Globus pallidus (tissue), 1 donor: ENCODE data around the gene UNKL.
A peak's percentile ranks its signal among the peaks of the same experiment; 100 is the strongest.

Experiments used
- DNase-seq: peaks from one replicate; pipeline ENCODE4 v3.0.0-alpha.2; 2015; ENCODE audit warnings: low spot score

The UNKL gene

GRCh38 chr16:1375741-1376410, 38.6 kb downstream of the UNKL start:
- no peak for DNase-seq

DNA sequence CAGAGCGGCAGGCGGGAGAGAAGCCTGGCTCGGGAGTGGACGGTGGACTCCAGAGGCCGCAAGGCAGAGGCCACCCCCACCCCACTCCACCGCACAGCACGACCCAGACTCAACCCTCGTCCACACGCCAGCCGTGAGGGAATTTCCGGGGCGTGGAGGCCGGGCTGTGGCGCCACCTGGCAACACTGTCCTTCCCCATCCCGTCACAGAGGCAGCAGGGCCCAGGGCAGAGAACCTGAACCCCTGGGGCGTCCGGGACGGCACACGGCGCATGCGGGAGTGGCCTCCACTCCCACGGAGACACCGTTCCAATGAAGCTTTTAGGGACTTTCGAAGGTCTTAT, 39.2 kb downstream of the UNKL start:
- DNase-seq: no peak

DNA sequence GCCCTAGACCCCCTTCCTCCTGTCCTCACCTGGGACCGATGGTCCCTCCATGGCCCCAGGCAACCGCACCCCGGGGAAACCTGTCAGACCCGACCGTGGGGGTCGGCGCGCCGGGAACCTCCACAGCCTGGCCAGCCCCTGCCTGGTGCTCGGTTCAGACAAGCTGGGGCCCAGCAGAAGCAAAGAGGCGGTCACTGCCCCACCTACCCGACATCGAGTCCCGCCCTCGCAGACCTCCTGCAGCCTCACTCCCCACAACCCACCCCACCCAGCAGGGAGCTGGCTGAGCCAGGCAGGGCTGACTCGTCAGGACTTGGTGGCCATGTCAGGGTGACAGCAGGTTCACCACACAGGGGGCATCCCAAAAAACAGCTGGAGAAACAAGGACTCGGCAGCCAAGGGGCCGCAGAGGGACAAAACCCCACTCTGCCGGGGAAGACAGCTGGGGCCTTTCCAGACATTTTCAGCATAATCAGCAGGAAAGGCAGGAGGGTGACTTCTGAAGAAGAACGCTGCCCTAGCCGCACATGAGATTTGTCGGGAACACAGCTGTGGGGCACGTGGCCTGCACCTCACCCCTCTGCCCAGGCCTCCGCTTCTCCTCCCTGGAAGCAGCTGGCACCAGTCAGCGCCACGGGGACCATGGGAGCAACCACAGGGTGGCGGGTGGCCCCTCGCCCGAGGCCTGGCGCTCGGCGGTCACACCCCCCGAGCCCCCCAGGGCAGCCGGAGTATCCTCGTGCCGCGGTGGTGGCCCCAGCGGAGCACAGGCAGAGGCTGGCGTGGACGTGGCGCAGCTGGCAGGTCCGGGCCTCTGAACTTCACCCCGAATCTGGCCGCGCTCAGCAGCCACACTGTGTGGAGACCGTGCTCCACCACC, 39.8 kb downstream of the UNKL start:
- DNase-seq: no peak

- DNase-seq: no peak
These were observed 42.1 kb downstream of the UNKL start for GRCh38 chr16:1372292-1372950.

DNA sequence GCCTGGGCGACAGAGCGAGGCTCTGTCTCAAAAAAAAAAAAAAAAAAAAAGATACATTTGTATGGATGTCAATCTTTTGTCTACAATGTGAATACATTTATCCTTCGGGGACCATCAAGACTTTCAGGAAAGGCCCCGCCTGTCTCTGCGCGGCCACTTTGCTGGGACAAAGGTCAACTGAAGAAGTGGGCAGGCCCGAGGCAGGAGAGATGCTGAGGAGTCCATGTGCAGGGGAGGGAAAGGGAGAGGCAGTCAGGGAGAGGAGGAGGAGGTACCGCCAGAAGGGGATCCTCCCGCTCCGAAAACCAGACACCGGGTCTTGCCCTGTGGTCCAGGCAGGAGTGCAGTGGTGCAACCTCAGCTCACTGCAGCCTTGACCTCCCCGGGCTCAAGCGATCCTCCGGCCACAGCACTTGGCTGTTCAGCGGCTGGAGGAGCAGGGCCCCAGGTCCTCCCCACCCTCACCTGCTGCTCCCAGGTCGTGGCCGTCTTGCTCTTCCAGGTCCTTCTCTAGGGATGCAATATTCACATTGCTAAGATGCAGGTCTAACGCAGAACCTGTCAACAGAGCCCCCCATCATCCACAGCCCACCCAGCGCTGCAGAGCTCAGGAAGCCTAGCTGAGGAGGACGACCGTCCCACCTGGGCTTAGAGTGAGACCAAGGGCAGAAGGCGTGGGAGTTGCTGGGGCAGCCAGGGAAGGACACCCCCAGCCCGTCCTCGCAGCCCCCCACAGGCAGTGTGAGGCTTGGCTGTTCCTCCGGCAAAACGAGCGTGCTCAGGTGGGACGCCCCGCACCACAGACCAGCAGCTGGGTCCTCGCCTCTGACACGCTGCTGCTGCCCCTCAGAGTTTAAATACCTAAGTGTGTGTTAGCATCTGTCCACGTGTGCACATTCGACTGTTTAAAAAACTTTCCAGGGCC, 43.2 kb downstream of the UNKL start:
- DNase-seq: no peak

GRCh38 chr16:1367486-1368174, 46.9 kb downstream of the UNKL start:
- DNase-seq: no peak

- no peak for DNase-seq
These were observed 47.7 kb downstream of the UNKL start for GRCh38 chr16:1366712-1367299.

GRCh38 chr16:1366060-1366711, 48.3 kb downstream of the UNKL start:
- no peak for DNase-seq

DNA sequence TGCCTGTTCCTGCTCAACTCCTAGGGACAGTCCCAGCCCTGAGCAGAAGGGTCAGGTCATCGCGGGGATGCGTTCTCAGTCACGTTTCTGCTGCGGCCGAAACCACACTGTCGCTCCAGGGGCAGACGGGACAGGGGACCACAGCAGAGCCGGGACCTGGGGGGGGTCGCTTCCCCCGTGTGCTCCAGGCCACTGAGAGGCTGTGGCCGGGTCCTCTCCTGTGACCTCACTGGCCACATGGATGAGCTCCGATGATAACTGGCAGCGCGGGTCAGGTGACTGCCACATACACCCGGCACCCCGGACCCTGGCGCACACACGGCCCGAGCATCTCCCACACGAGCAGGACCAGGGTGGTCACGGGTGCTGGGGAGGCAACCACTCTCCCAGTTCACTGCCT, 50.0 kb downstream of the UNKL start:
- DNase-seq: no peak

DNA sequence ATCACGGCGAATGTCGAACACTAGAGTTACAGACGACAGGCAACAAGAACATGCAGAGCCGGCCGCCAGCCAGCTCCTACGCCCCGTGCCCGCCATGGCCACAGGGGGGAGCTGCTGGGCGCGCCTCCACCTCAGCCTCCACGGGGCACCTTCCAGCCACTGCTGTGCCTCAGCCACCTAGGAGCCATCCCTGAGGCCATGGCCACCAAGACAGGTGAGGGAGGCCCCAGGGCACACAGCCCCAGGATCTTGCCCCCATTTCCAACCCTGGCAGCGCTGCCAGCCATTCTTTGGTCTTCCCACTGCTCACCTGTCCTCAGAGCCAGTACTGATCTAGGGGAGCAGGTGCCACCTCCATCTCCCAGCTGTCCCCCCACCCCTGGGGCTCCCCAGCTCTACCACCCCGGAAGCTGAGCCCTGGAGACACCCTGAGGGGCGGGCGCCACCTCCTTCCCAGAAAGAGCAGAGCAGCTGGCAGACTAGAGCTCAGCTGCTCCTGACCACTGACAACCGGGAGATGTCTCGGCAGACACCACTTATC, 50.9 kb downstream of the UNKL start:
- no peak for DNase-seq

DNA sequence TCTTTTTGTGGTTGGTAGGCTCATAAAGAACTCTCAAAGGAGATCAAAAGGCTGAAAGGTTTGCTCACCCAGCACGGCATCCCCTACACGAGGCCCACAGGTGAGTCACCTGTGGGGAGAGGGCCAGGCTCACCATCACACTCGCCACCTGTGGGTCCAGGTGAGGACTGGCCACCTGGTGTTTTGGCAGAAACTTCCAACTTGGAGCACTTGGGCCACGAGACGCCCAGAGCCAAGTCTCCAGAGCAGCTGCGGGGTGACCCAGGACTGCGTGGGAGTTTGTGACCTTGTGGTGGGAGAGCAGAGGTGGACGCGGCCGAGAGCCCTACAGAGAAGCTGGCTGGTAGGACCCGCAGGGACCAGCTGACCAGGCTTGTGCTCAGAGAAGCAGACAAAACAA, 51.7 kb downstream of the UNKL start:
- DNase-seq: no peak

DNA sequence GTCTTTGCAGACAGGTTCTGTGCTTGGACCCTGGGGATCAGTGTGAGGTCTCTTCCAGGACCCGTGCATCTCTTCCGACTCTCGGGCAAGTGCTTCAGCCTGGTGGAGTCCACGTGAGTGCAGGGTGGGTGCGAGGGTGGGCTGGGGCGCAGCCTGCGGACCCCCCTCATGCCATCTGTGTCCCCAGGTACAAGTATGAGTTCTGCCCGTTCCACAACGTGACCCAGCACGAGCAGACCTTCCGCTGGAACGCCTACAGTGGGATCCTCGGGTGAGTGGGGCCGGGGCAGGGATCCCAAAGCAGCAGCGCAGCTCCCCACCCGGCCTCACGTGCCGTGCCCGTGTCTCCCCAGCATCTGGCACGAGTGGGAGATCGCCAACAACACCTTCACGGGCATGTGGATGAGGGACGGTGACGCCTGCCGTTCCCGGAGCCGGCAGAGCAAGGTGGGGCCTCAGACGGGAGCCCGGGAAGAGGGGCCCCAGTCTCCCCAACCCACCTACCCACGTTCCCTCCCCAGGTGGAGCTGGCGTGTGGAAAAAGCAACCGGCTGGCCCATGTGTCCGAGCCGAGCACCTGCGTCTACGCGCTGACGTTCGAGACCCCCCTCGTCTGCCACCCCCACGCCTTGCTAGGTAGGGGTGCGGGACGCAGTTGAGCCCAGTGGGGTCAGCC, 52.7 kb downstream of the UNKL start:
- no peak for DNase-seq

- no peak for DNase-seq
These were observed 56.5 kb downstream of the UNKL start for GRCh38 chr16:1357906-1358566.

DNA sequence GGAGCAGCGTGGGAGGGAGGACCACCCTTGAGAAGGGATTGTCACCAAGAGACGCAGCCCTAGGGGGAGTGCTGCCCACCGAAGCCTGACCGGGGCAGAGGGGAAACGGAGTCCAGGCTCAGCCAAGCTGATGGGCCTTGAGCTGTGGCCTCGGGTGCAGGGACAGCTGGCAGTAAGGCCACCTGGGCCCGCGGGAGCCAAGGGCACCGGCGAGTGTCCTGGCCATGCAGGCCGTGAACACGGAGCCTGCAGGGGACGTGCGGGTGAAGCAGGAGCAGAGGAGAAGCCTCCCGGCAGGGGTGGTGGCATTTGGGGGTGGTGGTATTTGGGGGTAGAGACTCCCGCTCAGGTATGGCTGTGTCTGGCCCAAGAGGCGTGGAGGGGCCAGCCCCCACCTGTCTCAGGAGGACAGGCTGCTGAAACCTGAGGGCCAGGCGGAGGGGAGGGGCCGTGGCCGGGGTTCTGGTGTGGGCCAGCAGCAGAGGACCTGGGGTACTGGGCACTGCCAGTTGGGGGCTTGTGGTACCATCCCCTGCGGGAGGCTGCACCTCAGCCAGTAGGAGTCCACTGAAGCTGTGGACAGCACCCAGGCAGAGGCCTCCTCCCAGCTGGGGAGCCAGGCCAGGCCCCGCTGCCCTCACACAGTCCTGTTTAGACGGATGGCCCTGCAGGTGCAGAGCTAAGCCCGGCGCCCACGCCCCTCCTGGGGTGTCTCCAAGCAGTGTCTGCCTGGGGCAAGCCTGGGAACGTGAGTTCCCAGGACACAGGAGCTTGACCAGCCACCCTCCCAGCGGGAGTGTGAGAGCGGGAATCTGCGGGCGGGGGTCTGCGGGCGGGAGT, 58.2 kb downstream of the UNKL start:
- no peak for DNase-seq

DNA sequence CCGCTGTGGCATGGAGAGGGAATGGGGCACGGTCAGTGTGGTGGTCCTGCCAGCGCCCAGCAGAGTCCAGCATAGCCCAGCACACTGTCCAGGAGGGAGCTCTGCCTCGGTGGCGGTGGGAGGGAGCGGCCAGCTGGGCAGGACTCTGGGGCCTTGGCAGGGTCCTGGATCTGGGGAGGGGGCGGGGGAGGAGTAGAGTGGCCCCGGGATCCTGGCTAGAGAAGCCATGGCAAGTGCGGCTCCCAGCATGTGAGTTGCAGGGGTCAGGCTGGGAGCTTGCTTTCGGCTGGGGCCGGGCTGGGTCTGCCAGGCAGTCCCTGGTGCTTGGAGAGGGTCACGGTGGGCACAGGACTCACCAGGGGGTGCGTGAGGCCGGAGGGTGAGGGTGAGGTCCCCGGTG, 58.9 kb downstream of the UNKL start:
- DNase-seq: no peak

DNA sequence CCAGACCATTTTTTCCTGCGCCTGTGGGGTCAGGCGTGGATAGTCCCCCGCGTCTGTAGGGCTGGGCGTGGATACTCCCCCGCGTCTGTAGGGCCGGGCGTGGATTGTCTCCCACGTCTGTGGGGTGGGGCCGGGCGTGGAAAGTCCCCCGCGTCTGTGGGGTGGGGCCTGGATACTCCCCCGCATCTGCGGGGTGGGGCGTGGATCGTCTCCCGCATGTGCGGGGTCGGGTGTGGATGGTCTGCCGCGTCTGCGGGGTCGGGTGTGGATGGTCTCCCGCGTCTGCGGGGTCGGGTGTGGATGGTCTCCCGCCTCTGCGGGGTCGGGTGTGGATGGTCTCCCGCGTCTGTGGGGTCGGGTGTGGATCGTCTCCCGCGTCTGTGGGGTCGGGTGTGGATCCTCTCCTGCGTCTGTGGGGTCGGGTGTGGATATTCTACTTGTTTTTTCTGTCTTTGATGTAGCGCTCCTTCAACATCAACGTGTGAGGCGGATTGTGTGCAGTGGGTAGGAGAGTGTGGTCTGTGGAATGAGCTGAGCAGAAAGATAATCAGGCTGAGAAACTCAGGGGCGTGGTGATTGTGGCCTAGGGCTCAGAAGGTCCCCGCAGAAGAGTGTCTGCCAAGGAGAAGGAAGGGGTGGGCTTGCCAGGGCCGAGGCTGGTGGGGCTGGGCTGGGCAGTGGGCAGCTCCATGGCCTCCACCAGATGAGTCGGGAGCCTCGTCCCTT, 59.5 kb downstream of the UNKL start:
- DNase-seq: no peak

- DNase-seq: peak; percentile 70
These were observed 62.7 kb downstream of the UNKL start, which contains the start of the genes GNPTG and TSR3 for GRCh38 chr16:1351582-1352362. GNPTG (plus strand) TSS chr16:1351931; CDS start chr16:1351966, 35 bp downstream. TSR3 (minus strand) TSS chr16:1351878; CDS start chr16:1351804, 74 bp downstream.
